Natural killer cell treated with Interleukin-12 subunit alpha and Interleukin-12 subunit beta and Interleukin-15 and Interleukin-18, amount 100 ng/mL, for 72 hours (primary cell): ENCODE measurements around the gene PSMB10. TPM values are rescaled to one million over a fixed set of nuclear protein-coding genes. Genes with fewer than 3 reads are reported as not detected.
A peak's percentile ranks its signal among the peaks of the same experiment; 100 is the strongest.
"Not testable (repeated sequence)": the region's sequence is repeated elsewhere in the genome, so short reads cannot be mapped to it uniquely, and the experiment has no call there.

Experiments used
- ATAC-seq, 2 donors: fragments of 150-1000 bp; cut with Tn5 transposase in 1 of 2; sonication (Bioruptor Pico), chemical (Tn5 transposase) in 1 of 2; 2 replicates each; pipeline ENCODE4 v1.10.0; 2021
- DNase-seq: peaks from one replicate; pipeline ENCODE4 v3.0.0; 2022; ENCODE audit warnings: low spot score
- H3K27ac Mint-ChIP-seq, 2 donors: 1 replicate in 1 of 2; 2 replicates in 1 of 2; pipeline ENCODE4 v1.8.0; 2022; ENCODE audit warnings: mixed read lengths in 2 of 2, mild to moderate bottlenecking in 1 of 2, moderate library complexity in 1 of 2
- H3K27me3 Mint-ChIP-seq, 2 donors: 1 replicate in 1 of 2; 2 replicates in 1 of 2; pipeline ENCODE4 v1.8.0; 2022; ENCODE audit warnings: mixed read lengths in 2 of 2
- H3K36me3 Mint-ChIP-seq: one replicate; pipeline ENCODE4 v1.8.0; 2022; ENCODE audit warnings: mixed read lengths
- H3K4me1 Mint-ChIP-seq, 2 donors: 1 replicate in 1 of 2; 2 replicates in 1 of 2; pipeline ENCODE4 v1.8.0; 2022; ENCODE audit warnings: low read depth in 2 of 2, mixed read lengths in 2 of 2, mild to moderate bottlenecking in 1 of 2
- H3K4me3 Mint-ChIP-seq: one replicate; pipeline ENCODE4 v1.8.0; 2022; ENCODE audit warnings: mixed read lengths
- H3K9me3 Mint-ChIP-seq: 2 replicates; pipeline ENCODE4 v1.8.0; 2022; ENCODE audit warnings: mixed read lengths
- total RNA-seq, 2 donors: library from RNA; stranded (reverse); gene quantifications; one replicate each; pipeline ENCODE4 v1.2.3, GENCODE V29; 2022

The PSMB10 gene
- total RNA-seq, result 100 to 1,000 TPM; 259 to 316 TPM

DNA sequence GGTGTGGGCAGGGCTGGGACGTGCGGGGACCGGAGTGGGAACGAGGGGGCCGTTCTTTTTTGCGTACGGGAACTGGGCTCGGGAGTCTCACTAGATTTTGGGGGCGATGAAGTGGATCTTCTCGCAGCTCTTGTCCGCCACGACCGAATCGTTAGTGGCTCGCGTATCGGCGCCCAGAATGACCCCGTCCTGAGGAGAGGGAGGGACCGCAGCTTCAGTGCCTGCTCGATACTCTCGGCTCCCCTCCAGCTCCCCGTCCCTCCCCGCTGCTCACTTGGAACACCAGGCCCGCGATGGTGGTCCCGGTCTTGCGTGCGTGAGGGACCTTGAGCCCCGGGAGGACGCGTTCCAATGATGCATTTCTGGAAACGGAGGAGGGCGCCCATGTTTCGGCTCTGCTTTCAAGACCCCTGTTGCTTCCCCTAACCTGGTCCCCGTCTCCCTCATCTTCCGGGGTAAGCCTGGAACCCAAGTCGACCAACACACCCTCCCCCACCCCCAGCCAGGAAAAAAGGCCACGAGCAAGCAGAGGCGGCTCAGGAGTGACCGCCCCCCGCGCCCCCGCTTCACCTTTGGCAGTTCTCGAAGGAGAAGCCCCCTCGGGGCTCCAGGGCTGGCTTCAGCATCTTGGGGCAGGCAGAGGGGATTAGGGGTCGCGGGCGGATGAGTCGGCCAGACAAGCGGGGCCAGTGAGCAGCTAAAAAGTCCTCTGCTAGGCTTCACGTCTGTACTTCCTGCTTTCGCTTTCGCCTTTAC lies at the start of gene PSMB10:
PSMB10 (minus strand) TSS at position 727 of the 756 bp plus-strand sequence; CDS start at position 626, 101 bp downstream.
- Mint-ChIP-seq H3K36me3 (peaks cover 16% of the 10 kb centered on the region), H3K27me3 (no peaks in the 10 kb centered on the region), H3K9me3 (no peaks in the 10 kb centered on the region), H3K4me1 (peaks cover 30 to 32% of the 10 kb centered on the region in 2 donors), H3K27ac (peak within 1 kb of the TSS; percentile 92 to 96), H3K4me3 (peak within 1 kb of the TSS; percentile 92)
- DNase-seq (no peak), ATAC-seq (peak; percentile 29 to 76)

DNA sequence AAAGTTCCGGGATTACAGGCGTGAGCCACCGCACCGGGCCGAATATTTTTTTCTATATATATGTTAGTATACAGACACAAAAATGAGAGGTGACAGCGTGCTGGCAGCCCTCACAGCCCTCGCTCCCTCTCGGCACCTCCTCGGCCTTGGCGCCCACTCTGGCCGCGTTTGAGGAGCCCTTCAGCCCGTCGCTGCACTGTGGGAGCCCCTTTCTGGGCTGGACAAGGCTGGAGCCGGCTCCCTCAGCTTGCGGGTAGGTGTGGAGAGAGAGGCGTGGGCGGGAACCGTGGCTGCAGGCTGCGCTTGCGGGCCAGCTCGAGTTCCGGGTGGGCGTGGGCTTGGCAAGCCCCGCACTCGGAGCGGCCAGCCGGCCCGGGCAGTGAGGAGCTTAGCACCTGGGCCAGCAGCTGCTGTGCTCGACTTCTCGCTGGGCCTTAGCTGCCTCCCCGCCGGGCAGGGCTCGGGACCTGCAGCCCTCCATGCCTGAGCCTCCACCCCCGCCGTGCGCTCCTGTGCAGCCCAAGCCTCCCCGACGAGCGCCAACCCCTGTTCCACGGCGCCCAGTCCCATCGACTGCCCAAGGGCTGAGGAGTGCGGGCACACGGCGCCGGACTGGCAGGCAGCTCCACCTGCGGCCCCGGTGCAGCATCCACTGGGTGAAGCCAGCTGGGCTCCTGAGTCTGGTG lies 45.5 kb upstream of the PSMB10 start:
- H3K36me3 Mint-ChIP-seq, result no peaks in the 10 kb centered on the region
- no peak overlapping the region for H3K27ac Mint-ChIP-seq
- no peaks in the 10 kb centered on the region for H3K9me3 Mint-ChIP-seq
- ATAC-seq (no peak), DNase-seq (no peak)
- H3K4me3 Mint-ChIP-seq, result no peak overlapping the region
- H3K4me1 Mint-ChIP-seq, result peaks cover 16 to 20% of the 10 kb centered on the region in 2 donors
- H3K27me3 Mint-ChIP-seq, result no peaks in the 10 kb centered on the region

- Mint-ChIP-seq H3K9me3 (no peaks in the 10 kb centered on the region), H3K27ac (no peak within 1 kb of the TSS), H3K27me3 (no peaks in the 10 kb centered on the region), H3K4me3 (no peak within 1 kb of the TSS), H3K4me1 (peaks cover 16 to 19% of the 10 kb centered on the region in 2 donors), H3K36me3 (no peaks in the 10 kb centered on the region)
- no peak for DNase-seq
- ATAC-seq, result no peak
These were observed 43.5 kb upstream of the PSMB10 start, which contains the start of gene DPEP3 for GRCh38 chr16:67979955-67980678. Gene DPEP3, minus strand, starts transcription at chr16:67980499. Its CDS starts 119 bp downstream, at chr16:67980380.

- Mint-ChIP-seq H3K27me3 (no peaks in the 10 kb centered on the region), H3K27ac (no peak overlapping the region)
These were observed 41.0 kb upstream of the PSMB10 start for GRCh38 chr16:67977469-67978227.

GRCh38 chr16:67977005-67977404 lies 40.4 kb upstream of the PSMB10 start:
- Mint-ChIP-seq H3K36me3 (no peaks in the 10 kb centered on the region), H3K4me3 (no peak overlapping the region), H3K9me3 (no peaks in the 10 kb centered on the region), H3K27ac (no peak overlapping the region), H3K27me3 (no peaks in the 10 kb centered on the region), H3K4me1 (no peaks in the 10 kb centered on the region)
- DNase-seq, result no peak
- no peak for ATAC-seq

More at GRCh38 chr16:67977469-67978227, 41.0 kb upstream of the PSMB10 start:
- no peaks in the 10 kb centered on the region for H3K9me3 Mint-ChIP-seq
- no peak overlapping the region for H3K4me3 Mint-ChIP-seq
- no peaks in the 10 kb centered on the region for H3K36me3 Mint-ChIP-seq
- H3K4me1 Mint-ChIP-seq, result peaks cover 0 to under 1% of the 10 kb centered on the region in 2 donors
- no peak for DNase-seq
- no peak for ATAC-seq

DNA sequence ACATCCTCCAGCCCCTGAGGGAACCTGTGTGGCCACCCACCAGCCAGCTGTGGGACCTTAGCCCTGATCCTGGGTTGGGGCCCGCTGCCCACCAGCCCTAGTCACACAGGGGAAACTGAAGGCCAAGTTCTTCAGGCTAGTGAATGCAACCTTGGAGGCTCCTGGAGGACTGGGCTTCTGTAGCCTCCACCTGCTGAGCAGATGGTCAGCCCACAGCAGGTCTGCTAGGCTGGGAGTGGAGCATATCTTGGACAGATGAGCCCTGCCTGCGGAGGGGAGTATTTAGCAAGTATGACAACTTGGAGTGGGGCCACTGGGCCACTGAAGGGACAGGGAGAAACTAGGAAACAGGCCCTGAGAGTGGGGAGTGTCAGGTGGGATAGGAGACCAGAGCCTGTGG lies 39.6 kb upstream of the PSMB10 start:
- no peak for DNase-seq
- no peak overlapping the region for H3K4me3 Mint-ChIP-seq
- H3K4me1 Mint-ChIP-seq, result no peaks in the 10 kb centered on the region
- no peaks in the 10 kb centered on the region for H3K27me3 Mint-ChIP-seq
- no peak for ATAC-seq
- H3K36me3 Mint-ChIP-seq, result no peaks in the 10 kb centered on the region
- no peak overlapping the region for H3K27ac Mint-ChIP-seq
- H3K9me3 Mint-ChIP-seq, result no peaks in the 10 kb centered on the region

- no peak for DNase-seq
- no peak for ATAC-seq
- Mint-ChIP-seq H3K4me1 (no peaks in the 10 kb centered on the region), H3K27me3 (no peaks in the 10 kb centered on the region), H3K36me3 (no peaks in the 10 kb centered on the region), H3K27ac (no peak overlapping the region), H3K9me3 (no peaks in the 10 kb centered on the region), H3K4me3 (no peak overlapping the region)
These were observed 38.9 kb upstream of the PSMB10 start for GRCh38 chr16:67975321-67976105.

DNA sequence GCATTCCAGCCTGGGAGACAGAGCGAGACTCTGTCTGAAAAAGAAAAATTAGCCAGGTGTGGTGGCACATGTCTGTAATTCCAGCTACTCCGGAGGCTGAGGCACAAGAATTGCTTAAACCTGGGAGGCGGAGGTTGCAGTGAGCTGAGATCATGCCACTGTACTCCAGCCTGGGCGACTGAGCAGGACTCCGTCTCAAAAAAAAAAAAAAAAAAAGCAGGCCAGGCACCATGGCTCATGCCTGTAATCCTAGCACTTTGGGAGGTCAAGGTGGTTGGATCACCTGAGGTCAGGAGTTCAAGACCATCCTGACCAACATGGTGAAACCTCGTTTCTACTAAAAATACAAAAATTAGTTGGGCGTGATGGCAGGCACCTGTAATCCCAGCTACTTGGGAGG lies 35.6 kb upstream of the PSMB10 start:
- not testable (repeated sequence) for H3K27ac Mint-ChIP-seq, H3K4me3 Mint-ChIP-seq, H3K27me3 Mint-ChIP-seq, H3K36me3 Mint-ChIP-seq, ATAC-seq, DNase-seq, H3K9me3 Mint-ChIP-seq
- H3K4me1 Mint-ChIP-seq, result peaks cover 9 to 17% of the 10 kb centered on the region in 2 donors

- Mint-ChIP-seq H3K36me3 (no peaks in the 10 kb centered on the region), H3K4me1 (peaks cover 13 to 21% of the 10 kb centered on the region in 2 donors), H3K9me3 (no peaks in the 10 kb centered on the region), H3K4me3 (no peak overlapping the region), H3K27me3 (no peaks in the 10 kb centered on the region), H3K27ac (peak overlapping the region in 1 of 2 donors; percentile 33)
- DNase-seq (no peak), ATAC-seq (no peak)
These were observed 34.5 kb upstream of the PSMB10 start for GRCh38 chr16:67971111-67971510.

DNA sequence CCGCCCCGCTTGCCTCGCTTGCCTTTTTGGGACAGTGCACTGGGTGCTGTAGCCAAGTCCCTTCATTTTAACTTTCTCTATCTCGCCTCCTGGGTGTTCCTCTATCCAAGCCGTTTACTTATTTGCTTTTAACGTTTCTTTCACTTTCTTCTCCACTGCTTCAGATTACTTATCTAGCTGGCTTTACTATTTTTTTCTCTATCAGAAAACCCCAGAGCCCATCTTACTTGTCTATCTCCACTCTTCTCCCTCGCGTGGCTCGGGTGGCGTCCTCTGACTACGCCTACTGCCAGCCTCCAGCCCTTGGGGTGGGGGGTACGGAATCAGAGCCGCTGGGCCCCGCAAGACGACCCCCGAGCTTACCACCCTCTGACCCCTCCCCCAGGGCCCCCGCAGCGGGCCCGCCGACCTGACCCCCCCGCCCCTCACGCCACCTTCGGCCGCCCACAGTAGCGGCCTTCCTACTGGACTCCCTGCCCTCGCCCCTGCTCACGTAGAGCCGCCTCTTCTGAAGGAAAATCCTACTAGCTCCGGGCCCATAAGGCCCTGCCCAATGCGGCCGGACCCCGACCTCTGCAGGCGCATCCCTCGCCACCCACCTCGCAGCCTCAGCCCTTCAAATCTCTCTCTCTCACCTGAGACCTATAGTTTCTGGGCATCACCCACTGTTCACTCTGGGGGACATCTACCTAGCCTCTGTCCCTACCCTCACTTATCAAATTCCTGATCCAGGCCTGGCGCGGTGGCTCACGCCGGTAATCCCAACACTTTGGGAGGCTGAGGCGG lies 32.8 kb upstream of the PSMB10 start:
- Mint-ChIP-seq H3K4me1 (peaks cover 13 to 21% of the 10 kb centered on the region in 2 donors), H3K27ac (peak overlapping the region; percentile 78 to 95), H3K9me3 (no peaks in the 10 kb centered on the region), H3K36me3 (no peaks in the 10 kb centered on the region), H3K27me3 (no peaks in the 10 kb centered on the region), H3K4me3 (peak overlapping the region; percentile 97)
- no peak for DNase-seq
- ATAC-seq, result no peak

- ATAC-seq, result peak; percentile 94 to 96
- Mint-ChIP-seq H3K4me3 (peak within 1 kb of the TSS; percentile 97), H3K27me3 (no peaks in the 10 kb centered on the region), H3K36me3 (no peaks in the 10 kb centered on the region), H3K27ac (peak within 1 kb of the TSS; percentile 89 to 95), H3K9me3 (no peaks in the 10 kb centered on the region), H3K4me1 (peaks cover 13 to 21% of the 10 kb centered on the region in 2 donors)
- DNase-seq, result peak; percentile 92
These were observed 32.0 kb upstream of the PSMB10 start, which contains the start of gene SLC12A4 for GRCh38 chr16:67968400-67969253. Gene SLC12A4, minus strand, starts transcription at chr16:67968637. Its CDS starts 84 bp downstream, at chr16:67968553.
